ENCODE results near the gene CHRNA3.

Gene CHRNA3

GRCh38 chr15:78550815-78551214, 70.0 kb downstream of the CHRNA3 start:
- DNase-seq, result no peak

DNA sequence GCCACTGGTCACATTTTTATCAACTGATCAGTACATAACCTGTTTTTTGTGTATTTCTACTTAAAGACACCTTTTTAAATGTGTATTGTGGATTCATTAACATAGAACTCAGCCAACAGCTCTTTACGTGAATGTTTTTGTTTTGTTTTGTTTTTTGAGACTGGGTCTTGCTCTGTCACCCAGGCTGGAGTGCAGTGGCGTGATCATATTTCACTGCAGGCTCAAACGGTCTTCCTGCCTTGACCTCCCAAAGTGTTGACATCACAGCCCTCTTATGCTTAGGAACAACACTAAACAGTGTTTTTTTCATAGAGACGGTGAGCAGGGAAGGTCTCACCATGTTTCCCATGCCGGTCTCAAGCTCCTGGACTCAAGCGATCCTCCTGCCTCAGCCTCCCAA, 70.6 kb downstream of the CHRNA3 start:
- no peak for DNase-seq

Measured in activated CD4-positive, alpha-beta T cell treated with anti-CD3 and anti-CD28 coated beads, Interleukin-2, Interleukin-6, amounts not matched to agents 100 ng/mL and 50 ng/mL, durations not matched to agents 16 hours and 8 hours (primary cell).